Measurements from ENCODE around the gene HECTD1.
"Not testable (repeated sequence)": the region's sequence is repeated elsewhere in the genome, so short reads cannot be mapped to it uniquely, and the experiment has no call there.

The HECTD1 gene

DNA sequence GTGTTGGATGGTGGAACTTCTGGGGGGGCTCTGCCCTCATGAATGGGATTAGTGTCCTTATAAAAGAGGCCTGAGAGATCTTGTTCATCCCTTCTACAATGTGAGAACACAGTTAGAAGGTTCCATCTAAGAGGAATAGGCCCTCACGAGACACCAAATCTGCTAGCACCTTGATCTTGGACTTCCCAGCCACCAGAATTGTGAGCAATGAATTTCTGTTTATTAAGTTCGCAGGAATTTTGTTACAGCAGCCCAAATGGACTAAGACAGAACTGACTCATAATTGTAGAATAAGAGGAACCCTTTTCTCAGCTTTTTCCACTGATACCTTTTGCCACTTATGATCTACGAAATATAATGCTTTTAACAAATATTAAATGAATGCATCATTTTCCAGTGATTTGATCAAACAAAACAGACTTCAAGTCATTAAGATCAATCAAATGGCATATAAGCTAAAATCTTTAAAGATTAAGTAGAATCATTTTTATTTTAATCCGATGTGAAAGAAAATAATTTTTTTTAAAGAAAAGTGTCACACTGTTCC, 68.2 kb downstream of the HECTD1 start:
- DNase-seq, result no peak

GRCh38 chr14:31138301-31138700, 69.3 kb downstream of the HECTD1 start:
- DNase-seq, result no peak

GRCh38 chr14:31137214-31137889, 70.2 kb downstream of the HECTD1 start:
- DNase-seq, result no peak

DNA sequence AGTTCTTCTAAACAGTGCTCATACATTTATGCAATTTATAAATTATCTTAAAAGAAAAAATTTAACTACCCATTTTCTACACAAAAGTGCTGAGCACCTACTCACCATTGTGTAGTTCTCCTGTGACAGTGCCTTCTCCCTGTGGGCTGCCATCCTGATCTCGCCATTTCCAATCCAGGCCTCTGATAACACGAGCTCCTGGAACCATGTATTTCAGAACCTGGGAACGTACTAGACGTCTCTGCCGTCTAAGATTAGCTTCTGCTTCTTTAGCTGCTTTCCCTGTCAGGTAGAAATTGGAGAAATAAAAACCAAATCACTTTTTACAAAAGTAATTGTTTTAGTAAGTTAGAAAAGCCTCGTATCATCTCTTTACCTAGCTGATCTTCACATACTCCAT, 74.5 kb downstream of the HECTD1 start:
- DNase-seq, result no peak

DNA sequence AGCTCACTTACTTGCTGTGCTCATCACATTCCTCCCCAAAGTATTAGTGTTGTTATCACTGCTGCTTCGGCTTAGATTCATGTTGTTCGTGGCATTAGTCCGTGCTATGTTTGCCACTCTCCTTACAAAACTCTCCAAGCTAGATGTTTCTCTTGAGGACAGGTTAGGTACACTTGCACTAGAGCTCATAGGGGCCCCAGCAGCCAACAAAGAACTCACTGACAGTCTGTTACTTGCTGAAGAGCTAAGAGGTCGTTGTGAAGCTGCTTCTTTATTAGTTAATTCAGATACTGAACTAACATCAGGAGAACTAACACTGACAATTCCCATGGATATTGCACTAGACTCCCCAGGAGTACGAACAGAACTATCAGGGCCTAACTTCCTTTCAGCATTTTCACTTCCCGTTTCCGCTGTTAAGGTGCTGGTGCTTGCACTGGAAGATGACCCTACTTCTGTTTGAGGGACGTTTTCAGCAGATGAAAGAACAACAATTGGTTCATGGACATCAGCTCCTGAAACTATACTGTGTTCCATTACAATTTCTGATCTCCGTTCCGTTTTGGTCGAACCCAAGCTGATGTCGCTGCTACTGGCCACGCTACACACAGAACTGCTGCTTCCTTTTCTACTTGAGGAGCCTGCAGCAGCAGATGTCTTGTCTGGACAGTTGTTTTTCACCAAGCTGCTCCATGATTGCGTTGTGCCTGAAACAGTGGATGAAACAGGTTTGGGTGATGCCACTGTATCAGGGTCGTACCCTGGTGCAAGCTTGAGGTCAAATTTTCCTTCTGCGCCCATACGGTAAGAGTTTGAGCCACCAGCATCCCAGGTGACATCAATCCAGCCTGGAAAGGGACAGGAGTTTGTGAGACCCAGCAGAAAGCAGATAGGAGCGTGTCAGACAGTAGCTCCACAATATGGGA, 78.7 kb downstream of the HECTD1 start:
- no peak for DNase-seq

- no peak for DNase-seq
Measured at GRCh38 chr14:31127690-31128089, 79.9 kb downstream of the HECTD1 start.

- DNase-seq, result no peak
Measured at GRCh38 chr14:31126680-31127079, 80.9 kb downstream of the HECTD1 start.

- DNase-seq, result no peak
Measured at GRCh38 chr14:31125231-31125630, 82.4 kb downstream of the HECTD1 start.

GRCh38 chr14:31124197-31124596, 83.4 kb downstream of the HECTD1 start:
- no peak for DNase-seq

DNA sequence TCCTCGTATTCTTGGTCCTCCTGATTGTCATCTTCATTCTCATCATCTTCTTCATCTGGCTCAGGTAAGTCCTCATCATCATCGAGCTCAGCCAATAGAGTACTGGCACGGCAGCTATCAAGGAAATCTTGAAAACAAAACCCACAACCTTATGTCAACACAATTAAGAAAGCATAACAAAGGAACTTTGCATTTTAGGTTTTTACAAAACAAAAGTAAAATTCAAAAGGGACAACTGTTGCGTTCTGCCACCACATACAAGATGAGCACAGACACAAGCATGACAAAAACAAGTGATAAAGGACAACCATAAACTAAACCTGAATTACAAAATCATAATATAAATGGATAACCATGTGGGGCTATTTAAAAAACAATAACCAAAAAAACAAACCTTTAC, 84.7 kb downstream of the HECTD1 start:
- DNase-seq, result no peak

GRCh38 chr14:31122098-31122611, 85.4 kb downstream of the HECTD1 start:
- DNase-seq, result no peak

DNA sequence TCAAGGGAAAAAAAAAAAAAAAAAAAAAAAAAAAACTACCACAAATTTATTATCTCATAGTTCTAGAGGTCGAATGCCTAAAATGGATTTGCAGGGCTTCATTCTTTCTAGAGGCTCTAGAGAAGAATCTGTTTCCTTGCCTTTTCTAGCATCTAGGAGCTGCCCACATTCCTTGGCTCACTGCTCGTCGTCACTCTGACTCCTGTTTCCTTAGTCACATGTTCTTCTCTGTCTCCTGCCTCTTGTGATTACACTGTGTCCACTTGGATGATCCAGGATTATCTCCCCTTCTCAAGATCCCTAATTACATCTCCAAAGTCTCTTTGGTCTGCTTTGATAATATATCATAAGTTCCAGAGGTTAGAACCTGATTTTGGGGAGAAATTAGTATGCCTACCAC, 88.7 kb downstream of the HECTD1 start:
- DNase-seq, result no peak

DNA sequence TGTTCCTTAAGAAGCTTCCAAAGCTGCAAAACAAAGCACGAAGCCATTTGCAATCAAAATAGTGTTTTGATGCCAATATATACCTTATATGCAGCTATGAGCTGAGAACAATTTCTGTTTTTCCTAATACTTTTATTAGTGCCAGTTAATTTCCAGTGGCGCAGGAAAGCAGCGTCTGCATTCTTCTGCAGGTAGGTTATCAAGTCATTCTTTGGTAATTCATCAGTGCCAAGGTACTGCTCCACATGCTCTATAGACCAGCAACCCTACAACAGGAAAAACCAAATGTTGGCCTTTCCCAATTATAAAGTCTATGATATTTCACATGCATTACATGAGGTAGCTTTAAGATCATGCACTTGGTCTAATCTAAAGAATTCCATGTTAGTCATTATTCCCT, 93.8 kb downstream of the HECTD1 start:
- no peak for DNase-seq

- DNase-seq, result no peak
Measured at GRCh38 chr14:31110872-31111271, 96.7 kb downstream of the HECTD1 start.

GRCh38 chr14:31109257-31109656, 98.3 kb downstream of the HECTD1 start:
- DNase-seq, result no peak

GRCh38 chr14:31106768-31107167, 100.8 kb downstream of the HECTD1 start:
- DNase-seq, result no peak

DNA sequence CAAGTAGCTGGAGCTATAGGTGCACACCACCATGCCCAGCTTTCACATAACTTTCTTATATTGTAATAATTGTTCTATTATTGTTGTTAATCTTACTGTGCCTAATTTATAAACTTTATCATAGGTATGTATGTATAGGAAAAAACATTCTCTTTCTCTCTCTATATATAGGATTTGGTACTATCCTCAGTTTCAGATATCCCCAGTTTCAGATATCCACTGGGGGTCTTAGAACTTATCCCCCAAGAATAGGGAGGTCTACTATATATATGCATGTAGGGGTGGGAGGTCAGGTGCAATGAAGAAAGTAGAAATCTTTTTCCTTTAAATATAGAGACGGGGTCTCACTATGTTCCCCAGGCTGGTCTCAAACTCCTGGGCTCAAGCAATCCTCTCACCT, 110.5 kb downstream of the HECTD1 start:
- DNase-seq, result no peak

GRCh38 chr14:31096255-31096654, 111.3 kb downstream of the HECTD1 start:
- DNase-seq, result no peak

- not testable (repeated sequence) for DNase-seq
Measured at GRCh38 chr14:31095817-31096216, 111.8 kb downstream of the HECTD1 start.

DNA sequence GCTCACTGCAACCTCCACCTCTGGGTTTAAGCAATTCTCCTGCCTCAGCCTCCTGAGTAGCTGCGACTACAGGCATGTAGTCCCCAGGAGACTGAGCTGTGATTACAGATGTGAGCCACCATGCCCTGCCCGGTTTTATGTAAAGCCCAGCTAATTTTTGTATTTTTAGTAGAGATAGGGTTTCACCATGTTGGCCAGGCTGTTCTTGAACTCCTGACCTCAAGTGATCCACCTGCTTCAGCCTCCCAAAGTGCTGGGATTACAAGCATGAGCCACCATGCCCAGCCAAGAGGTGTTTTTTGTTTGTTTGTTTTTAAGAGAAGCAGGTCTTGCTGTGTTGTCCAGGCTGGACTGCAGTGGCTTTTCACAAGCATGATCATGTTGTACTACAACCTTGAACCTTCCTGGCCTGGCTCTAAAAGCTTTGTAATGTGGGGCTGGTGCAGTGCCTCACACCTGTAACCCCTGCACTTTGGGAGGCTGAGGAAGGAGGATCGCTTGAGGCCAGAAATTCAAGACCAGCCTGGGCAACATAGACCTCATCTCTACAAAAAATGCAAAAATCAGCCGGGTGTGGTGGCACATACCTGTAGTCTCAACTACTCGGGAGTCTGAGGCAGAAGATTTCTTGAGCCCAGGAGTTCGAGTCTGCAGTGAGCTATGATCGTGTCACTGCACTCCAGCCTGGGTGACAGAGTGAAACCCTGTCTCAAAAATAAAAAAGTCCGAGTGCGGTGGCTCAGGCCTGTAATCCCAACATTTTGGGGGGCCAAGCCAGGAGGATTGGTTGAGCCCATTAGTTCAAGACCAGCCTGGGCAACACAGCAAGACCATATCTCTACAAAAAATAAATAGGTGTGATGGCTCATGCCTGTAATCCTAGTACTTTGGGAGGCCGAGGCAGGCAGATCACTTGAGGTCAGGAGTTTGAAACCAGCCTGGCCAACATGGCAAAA, 113.4 kb downstream of the HECTD1 start:
- DNase-seq, result not testable (repeated sequence)

- DNase-seq, result no peak
Measured at GRCh38 chr14:31092160-31092708, 115.4 kb downstream of the HECTD1 start.
